Stimulated activated CD8-positive, alpha-beta memory T cell treated with anti-CD3 and anti-CD28 coated beads, Interleukin-12 subunit alpha, Interleukin-12 subunit beta, amount 100 ng/mL, for 24 hours (primary cell): ENCODE results near the gene HOXA9.

Source experiments
- DNase-seq: peaks from one replicate; pipeline ENCODE4 v3.0.0-alpha.2; 2020; ENCODE audit errors: extremely low read depth

The HOXA9 gene

DNA sequence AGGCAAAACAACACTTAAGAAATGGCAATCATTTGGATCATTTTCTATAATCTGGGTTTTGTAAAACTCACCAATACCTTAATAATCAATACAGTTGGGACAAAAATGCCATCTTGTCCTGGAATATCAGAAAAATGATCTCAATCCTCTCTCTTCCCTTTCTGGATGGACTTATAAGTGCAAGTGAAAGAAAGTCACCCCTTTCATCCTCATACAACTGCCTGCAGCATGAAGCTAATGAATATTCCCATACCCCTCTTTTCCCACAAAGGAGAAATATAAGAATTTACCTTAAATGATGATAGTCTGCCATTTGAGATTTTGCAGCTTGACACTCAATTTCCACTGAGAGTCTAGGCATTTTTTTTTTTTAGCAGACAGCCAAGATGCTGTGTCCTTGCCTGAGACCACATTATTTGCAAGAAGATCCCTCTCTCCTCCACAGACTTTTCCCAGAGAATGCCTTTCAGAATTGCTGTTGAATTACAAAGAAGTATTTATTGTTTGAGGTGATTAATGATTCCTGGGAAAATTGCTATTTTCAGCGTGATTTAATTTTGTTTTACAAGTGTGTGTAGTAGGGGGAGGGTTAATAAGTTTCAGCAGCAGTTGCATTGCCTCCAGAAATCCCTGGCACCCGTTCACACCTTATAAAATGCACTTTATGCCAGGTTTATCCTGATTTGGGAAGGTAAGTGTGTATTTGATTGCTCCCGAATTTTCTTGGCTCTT, 38.6 kb downstream of the HOXA9 start:
- DNase-seq: no peak

- no peak for DNase-seq
Observed at GRCh38 chr7:27125986-27126394, 39.3 kb downstream of the HOXA9 start.

DNA sequence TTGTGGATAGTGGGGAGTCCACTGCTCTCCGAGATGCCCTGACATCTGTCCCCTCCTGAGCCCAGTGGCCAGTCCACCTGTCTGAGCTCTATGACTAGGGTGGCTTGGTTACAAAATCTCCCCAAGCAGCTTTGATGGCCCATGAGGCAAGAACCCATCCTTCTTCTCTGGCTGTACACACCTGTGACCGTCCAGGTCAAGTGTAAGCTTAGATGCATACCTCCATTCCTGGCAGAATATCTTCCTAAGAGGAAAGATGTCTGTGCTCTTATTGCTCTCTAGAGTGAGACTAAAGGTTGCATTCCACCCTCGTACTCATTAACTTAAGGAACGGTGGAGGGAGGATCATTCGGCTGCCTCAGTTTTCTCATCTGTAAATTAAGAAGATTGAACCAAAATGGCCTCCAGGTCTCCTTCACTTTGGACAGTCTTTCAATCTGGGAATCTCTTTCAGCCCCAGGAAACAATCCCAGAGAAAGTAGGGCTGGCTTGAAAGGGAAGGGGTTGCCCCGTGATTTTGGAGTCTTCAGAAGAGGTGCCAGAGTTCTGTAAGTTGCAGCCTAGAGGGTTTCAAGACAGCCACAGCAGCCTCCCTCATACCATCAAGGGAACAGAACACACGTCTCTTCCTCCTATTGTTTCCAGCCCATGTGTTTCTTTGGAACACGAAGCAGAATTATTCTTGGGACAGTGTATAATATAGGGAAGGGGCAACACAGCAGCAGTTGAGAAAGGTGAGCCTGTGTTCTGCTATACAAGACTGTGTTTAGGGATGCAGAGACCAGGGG, 40.2 kb downstream of the HOXA9 start:
- no peak for DNase-seq

DNA sequence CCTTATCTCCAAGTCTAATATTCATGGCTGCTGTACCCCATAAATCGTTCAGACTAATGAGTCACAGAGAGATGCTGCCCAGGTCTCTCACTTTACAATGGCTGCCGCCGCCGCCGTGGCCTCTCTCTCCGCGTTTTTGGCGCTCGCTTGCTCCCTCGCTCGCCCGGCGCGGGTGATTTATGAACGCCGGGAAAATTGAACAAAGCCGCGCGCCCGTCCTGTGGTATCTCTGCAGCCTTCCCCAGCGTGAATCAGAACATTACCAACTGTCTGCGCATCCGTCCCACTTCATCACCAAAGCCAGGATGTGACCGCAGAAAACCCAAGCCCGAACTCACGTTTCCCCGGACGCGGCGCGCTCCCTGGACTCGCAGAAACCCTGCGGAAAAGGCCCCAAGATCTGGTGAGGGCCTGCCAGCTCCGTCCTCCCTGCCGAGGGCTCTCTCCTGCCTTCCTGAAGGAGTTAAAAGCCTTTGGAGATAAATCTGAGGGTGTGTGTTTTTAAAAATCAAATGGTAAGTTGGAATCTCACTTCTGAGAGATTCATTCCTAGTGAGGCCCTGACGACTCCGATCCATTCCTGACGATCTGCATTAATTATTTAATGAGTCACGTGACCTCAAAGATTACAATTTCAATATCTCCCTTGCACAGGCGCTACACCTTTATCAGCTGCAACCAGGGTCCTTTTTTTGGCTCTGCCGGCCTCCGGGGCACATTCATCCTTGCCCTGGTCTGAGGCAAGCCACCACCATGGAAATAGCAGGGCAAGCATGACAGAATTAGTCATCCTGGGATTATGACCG, 41.0 kb downstream of the HOXA9 start:
- no peak for DNase-seq

DNA sequence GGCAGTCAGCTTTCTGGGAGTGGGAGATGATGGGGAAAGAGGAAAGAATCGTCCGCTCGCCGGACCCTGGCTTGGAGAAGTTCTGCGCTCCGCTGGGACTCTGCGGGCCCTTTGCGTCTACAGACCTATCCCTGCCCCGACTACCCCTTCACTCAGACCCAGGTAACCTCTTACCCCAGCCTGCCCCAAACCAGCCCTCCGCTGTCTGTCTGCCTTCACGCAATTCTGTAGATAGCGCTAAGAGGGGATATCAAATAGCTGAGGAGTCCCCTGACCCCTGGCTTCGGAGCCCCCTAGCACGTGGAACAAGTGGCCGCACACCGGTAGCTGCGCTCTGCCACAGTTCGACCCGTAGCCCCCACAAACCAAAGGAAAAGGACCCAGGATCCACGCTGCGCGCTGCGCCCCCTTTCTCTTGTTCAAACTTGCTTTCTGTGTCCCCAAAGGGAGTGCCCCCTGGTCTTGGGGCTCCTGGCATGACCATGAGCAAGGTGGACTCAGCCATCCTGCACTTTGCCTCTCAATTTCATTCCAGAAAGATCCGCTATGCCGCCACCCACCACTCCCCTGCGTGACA, 41.8 kb downstream of the HOXA9 start:
- DNase-seq: no peak

DNA sequence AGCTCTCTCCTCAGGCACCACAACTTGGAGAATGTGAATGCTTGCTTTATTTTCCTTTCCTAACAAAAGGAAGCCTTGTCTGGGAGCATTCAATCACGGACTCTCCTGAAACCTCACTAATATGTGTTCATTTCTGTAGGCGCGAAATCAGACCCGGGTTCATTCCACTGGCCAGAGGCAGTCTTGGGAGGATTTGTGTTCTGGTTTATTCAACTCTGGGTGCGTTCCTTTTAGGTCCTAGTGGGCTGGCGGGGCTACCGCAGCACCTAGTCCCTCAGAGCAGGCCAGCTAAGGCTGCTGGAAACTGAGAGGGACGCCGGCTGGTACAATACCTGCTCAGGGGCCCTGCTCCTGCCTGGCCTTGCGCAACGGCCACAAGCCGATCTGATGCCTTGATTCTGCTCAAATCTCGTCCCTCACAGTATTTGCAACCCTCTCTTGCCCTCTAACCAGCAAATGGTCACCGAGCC, 42.3 kb downstream of the HOXA9 start:
- no peak for DNase-seq

GRCh38 chr7:27122077-27122910, 43.0 kb downstream of the HOXA9 start:
- DNase-seq: no peak

DNA sequence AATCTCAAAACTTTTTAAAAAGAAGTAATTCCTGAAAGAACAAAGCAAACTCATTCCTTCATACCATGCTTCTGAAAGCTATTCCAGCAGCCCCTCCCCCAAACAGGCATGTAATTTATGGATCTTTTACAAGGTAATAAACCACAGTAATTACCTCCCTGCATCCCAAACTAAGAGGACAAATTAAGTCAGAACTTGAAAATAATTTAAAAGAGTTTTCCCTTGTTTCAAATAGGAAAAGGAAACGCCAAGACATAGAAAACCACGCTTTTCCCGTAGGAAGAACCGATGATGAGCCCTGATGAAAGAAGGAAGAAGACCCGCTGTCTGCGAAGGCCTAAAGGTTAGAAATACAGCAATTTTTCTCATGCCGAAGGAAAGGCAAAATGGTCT, 43.7 kb downstream of the HOXA9 start:
- no peak for DNase-seq

DNA sequence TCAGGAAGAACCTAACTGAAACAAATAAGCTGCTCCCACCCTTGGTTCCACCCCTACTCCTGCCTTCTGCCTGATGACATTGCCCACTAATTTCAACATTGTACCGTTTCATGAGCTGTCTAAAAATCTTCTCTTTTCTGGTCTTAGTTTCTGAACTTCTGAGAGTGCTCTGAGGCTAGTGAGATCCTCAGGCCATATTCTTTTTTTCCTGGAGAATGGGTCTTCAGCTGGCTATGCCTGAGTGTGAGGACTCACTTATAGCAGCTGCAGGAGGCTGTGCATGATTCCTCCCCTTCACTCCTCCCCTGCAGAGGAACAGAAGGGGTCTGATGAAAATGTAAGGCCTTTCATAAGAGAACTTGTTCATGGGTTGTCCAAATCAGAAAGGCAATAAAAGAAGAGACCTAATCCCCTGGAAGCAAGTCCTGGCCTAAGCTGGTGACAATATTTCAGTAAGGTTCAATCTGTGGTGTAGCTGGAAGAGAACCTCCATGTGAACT, 45.9 kb downstream of the HOXA9 start:
- DNase-seq: no peak

GRCh38 chr7:27118580-27118979, 46.8 kb downstream of the HOXA9 start:
- DNase-seq: no peak

DNA sequence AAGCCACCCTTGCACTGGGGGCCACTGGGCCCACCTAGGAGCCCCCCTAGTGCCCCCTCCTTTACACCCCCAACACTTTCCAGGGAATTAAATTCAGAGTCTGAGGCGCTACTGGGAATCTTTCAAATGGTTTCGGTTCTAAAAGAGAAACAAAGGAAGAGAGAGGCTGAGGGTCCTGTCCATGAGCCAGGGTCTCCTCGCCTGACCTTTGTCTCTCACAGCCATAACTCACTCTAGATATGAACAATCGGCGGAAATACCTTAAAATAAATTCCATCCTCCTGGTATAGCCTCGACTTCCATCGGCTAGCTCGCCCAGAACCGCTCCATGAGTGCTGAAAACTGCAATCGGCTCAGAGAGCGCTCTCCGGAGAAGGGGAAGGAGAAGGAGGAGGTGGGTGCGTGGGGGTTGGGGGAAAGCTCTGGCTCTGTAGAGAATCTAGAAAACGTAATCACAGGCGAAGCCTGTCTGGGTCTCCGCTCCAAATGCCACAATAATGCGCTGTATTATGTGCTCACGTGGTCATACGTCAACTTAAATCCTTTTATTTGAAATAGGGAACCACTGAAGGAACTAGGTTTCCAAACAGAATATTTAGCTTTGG, 47.3 kb downstream of the HOXA9 start:
- no peak for DNase-seq

DNA sequence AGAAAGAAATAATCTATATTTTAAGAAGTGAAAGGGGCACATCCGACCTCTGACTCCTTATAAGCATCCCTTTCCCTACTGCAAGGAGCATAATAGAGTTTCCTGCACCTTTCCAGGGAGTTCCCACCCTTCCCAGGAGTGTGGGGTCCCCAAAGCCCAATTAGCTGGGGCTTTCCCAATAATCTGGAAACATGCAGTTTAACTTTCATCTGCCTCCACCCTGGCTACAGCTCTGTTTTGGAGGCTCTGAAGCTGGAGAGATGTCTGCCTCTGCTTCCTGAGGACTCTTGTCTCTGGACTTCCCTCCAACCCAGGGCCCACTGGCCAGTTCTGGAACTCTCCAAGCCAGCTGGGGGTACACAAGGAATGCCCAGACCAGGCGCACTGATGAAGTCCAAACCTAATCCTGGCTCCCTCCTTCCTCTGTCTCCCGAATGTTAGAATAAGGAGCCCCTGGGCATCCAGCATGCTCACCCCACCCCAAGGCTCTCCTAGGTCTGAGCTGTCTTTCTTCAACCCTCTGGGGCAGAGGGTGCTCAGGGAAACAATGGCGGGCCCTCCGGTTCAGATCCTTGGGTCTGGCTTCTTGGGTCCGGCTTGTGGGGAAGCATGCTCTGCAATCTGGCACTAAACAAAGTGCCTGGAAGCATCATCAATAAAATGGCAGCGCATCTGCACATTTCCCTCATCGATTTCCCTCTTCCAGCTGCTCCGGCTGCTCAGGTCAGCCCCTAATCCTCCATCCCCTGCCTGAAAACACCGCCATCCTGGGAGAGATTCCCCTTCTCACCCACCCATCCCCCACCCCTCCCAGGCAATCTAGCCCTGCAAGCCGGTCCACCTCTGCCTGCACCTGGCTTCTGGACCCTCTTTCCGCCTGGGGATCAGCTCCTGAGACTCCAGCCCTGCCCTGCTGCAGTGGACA, 48.1 kb downstream of the HOXA9 start:
- DNase-seq: no peak

- no peak for DNase-seq
Observed at GRCh38 chr7:27116031-27116961, 49.0 kb downstream of the HOXA9 start.

- DNase-seq: no peak
Observed at GRCh38 chr7:27115221-27116026, 49.9 kb downstream of the HOXA9 start.

DNA sequence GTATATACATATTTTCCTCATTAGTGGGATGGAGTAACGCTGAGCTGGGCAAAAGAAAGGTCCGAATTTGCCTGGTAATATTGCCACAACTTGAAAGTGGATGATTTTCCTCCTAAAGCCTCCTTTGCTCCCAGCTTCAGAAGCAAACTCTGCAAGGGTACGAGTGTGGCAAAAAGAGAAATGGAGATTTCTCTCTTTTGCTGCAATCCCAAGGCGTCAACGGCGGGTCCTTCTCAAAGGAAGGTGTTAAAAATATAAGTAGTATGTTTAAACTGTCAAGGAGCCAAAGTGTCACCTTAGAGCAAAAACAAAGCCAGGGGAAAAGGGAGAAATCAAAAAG, 50.5 kb downstream of the HOXA9 start:
- no peak for DNase-seq

- no peak for DNase-seq
Observed at GRCh38 chr7:27113991-27114769, 51.2 kb downstream of the HOXA9 start.
